ENCODE results near the gene NPM1.
"Not testable (repeated sequence)": the region's sequence is repeated elsewhere in the genome, so short reads cannot be mapped to it uniquely, and the experiment has no call there.

The NPM1 gene, protein sequence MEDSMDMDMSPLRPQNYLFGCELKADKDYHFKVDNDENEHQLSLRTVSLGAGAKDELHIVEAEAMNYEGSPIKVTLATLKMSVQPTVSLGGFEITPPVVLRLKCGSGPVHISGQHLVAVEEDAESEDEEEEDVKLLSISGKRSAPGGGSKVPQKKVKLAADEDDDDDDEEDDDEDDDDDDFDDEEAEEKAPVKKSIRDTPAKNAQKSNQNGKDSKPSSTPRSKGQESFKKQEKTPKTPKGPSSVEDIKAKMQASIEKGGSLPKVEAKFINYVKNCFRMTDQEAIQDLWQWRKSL

DNA sequence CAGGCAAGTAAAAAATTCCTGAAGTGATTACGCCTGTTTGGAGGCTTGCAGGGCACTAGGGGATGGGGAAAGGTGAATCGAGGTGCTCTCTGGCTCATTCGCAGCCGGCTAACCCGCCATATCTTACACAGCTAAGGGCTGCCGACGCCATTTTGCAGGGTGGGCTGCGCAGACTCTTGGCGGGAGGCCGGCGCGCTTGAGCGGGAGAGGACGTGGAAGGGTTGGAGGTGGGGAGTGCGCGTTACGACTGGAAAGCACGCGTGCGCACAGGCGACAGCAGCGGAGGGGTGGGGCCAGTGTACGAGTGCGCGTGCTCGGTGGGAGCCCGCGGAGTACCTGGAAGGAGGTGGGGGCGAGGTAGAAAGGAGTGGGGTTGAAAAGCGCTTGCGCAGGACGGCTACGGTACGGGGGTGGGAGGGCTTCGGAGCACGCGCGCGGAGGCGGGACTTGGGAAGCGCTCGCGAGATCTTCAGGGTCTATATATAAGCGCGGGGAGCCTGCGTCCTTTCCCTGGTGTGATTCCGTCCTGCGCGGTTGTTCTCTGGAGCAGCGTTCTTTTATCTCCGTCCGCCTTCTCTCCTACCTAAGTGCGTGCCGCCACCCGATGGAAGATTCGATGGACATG is at the start of gene NPM1:
TSS of gene NPM1 (plus strand) at position 505 of the 625 bp plus-strand sequence. CDS start at position 605, 100 bp downstream.
- DNase-seq (ENCODE audit: low read depth in 3 of 3, low spot score in 1 of 3) = peak; percentile 91 to 98 (median 98)

DNA sequence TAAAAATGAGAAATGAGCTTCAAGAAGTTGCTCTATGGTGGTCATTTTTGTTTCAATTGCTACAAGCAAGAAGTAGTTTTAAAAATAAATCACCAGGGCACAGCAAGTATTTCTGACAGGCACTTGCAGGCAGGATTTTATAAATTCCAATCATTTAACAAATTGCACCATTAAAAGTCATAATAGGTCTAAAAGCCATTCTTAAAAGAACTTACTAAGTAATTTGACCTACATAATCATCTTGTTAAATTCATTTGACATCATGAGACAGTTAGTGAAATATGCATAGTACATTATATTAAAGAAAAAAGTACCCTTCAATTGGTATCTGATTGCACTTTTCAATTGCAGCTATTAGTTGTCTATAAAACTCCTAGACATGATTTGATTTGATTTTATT is 47.6 kb upstream of the NPM1 start:
- no peak for DNase-seq (ENCODE audit: low read depth in 3 of 3, low spot score in 1 of 3)

DNA sequence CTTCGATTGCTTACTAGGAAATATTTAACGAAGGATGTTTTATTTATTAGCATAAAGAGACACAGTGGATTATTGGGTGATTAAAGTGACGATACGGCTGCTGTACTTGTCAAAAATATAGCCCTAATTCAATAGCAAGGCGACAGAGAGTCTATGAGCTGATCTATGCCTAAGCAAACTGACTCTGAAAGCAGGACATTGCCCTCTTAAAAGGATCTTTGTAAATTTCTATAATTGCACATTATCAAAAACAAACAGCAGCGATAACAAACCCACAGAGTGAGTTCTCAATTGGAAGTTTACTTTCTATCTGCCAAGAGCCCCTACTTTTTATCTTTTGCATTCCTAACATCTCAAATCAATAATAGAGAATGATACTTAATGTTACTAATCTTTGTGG is 47.2 kb upstream of the NPM1 start:
- DNase-seq (ENCODE audit: low read depth in 3 of 3, low spot score in 1 of 3) = no peak

DNA sequence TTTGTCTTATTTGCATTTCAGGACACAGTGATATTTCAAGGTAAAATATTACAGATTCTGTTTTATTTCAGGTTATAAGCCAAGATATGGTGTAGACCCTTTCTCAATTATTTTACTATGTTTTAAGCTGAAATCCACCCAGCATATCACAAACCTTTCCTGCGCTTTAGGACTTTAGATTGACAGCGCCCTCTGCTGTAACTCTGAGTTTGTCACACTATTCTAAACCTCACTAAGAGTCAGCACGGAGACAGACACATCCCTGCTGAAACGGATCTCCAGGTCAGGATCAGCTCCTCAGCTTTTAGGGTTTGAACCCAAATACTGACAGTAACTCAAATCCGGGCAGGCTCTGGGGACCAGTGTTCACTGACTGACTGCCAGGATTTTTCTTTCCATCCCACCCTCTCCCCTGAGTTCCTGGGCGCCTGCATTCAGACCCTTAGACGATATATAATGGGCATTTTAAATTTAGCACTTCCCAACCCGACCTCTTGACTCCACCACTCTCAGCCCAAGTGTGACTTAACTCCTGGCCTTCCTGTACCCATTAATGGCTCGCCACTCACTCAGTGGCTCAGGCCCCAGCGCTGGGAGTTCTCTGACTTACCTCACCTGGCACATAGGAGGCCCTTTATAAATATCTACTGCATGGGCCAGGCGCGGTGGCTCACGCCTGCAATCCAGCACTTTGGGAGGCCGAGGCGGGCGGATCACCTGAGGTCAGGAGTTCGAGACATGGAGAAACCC is 45.1 kb upstream of the NPM1 start:
- DNase-seq (ENCODE audit: low read depth in 3 of 3, low spot score in 1 of 3) = no peak

DNA sequence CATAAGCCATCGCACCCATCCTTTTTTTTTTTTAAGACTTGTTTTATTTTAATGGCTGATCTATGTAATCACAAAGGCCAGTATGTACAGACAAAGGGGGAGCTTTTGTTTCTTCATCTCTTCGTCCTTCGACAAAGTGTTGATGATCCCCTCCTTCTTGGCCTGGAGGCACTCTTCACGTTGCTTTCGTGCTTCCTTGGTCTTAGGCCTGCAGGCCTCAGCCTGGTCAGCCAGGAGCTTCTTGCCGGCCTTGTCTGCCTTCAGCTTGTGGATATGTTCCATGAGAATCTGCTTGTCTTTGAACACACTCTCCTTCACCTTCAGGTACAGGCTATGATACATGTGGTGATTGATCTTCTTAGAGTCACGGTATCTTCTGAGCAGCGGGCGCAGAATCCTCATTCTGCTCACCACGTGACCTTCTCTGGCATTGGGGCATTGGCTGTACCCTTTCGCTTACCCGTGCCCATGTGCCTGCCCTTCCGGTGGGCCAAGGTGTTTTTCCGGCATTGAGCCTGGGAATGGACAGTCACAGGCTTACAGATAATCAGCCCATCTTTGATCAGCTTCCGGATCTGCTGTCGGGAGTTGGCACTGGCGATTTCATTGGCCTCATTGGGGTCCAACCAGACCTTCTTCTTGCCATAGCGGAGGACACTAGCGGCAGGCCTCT is 42.6 kb upstream of the NPM1 start:
- DNase-seq (ENCODE audit: low read depth in 3 of 3, low spot score in 1 of 3) = no peak

DNA sequence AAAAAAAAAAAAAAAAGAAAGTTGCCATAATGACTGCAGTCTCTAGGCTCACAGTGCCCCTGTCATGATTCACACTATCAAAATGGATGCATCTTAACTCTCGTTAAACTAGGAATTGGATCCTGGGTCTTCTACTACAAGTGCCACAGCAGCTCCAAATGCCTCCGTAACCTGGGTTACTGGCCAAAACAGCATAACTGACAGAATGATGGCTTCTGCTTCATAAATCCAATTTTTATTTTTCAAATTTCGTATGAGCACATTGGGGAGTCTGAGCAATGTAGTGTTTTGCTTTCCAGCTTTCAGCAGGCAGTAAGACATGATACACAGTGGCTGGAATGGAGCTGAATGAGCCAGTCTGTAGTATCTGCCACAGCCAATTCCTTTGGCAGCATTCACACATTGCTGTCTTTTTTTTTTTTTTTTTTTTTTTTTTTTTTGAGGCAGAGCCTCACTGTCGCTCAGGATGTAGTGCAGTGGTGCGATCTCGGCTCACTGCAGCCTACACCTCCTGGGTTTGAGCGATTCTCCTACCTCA is 36.0 kb upstream of the NPM1 start:
- no peak for DNase-seq (ENCODE audit: low read depth in 3 of 3, low spot score in 1 of 3)

DNA sequence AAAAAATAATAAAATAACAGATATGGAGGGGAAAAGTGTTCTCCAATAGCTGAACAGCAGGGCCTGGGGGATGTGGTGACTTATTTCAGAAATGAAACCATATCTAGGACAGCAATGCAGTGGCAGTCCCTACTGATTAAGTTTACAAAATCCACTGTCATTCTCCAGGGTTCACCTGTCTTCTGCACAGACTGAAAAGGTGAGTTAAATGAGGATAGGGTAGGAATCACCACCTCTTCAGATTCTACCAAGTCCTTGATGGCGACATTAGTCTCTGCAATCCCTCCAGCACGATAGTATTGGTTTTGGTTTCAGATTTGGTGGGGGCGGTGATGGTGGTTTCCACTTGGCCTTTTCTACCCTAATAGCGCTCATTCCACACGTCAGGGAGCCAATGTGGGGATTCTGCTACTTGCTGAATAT is 32.3 kb upstream of the NPM1 start:
- no peak for DNase-seq (ENCODE audit: low read depth in 3 of 3, low spot score in 1 of 3)

DNA sequence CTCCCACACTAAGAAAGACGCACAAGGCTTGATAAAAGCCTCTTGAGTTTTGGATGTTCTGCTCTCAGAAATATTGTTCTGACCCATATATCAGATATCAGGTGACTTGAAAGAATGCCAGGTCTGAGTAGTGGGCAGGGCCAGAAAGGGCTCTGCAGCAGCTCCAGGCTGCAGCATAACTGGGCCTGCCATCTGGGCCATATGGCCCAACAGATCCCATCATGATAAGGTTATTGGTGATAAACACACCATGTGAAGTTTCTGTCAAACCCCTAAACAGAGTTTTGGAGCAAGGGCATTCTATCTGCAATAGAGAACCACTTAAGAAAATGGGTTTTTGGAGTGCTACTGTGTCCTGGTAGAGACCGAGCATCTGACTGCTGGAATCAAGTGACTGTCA is 29.8 kb upstream of the NPM1 start:
- no peak for DNase-seq (ENCODE audit: low read depth in 3 of 3, low spot score in 1 of 3)

DNA sequence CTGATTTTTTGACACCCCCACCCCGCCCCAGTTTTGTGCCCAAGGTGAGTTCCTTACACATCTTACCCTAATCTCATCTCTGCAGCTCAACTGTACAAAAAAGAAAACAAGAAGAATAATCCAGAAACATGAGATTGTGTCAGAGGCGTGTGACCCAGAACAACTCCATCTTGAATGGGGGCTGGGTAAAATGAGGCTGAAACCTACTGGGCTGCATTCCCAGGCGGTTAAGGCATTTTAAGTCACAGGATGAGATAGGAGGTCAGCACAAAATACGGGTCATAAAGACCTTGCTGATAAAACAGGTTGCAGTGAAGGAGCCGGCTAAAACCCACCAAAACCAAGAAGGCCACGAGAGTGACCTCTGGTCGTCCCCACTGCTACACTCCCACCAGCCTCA is 26.5 kb upstream of the NPM1 start:
- not testable (repeated sequence) for DNase-seq (ENCODE audit: low read depth in 3 of 3, low spot score in 1 of 3)

DNA sequence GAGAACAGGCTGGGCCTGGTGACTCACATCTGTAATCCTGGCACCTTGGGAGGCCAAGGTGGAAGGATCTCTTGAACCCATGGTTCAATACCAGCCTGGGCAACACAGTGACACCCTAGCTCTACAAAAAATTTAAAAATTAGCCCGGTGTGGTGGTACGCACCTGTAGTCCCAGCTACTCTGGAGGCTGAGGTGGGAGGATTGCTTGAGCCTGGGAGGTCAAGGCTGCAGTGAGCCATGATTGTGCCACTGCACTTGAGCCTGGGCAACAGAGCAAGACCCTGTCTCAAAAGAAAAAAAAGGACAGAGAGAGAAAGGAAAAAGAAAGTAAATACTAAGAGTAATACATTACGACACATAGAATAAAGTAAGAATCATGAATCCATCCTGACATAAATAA is 24.4 kb upstream of the NPM1 start:
- not testable (repeated sequence) for DNase-seq (ENCODE audit: low read depth in 3 of 3, low spot score in 1 of 3)

DNA sequence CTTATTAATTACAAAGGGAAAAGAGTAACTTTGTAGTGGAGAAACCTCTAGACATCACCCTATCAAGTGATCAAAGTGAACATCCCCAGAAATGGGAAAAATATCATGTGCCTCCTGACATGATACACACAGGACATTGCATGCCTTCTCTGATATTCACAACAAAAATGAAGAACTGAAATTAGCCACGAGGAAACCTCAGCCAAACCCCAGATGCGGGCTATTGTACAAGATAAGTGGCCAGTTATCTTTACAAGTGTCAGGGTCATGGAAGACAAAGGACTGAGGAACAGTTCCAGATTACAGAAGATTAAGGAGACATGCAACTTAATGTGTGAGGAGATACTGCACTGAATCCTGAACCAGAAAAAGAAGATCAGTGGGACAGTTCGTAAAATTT is 23.8 kb upstream of the NPM1 start:
- no peak for DNase-seq (ENCODE audit: low read depth in 3 of 3, low spot score in 1 of 3)

DNA sequence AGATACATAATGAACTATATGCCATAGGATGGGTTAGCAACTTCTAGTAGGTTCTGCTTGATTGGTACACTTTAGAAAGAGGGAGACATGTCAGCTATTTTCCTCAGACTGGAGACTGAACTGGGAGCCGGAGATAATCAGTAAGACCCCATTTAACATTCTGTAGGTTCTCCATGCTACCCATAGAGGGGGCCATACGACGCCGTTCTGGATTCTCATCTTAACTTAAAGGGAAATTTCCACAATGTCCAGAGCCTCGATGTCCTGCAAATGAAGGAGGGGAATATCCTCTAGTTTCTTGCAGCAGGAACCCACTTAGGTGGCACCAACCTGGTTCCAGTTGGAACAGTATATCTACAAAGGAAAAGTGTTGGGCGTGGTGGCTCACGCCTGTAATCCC is 22.3 kb upstream of the NPM1 start:
- no peak for DNase-seq (ENCODE audit: low read depth in 3 of 3, low spot score in 1 of 3)

DNA sequence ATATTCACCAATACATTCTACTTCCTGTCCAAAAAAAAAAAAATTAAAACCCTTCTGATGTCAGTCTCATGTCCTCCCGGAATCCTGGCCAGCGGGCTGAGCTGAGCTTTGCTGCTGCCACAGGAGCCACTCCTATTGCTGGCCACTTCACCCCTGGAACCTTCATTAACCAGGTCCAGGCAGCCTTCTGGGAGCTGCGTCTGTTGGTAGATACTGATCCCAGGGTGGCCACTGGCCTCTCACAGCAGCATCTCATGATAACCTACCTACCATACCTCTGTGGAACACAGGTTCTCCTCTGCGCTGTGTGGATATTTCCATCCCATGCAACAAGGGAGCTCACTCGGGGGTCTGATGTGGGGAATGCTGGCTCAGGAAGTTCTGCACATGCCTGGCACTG is 21.0 kb upstream of the NPM1 start:
- DNase-seq (ENCODE audit: low read depth in 3 of 3, low spot score in 1 of 3) = no peak

DNA sequence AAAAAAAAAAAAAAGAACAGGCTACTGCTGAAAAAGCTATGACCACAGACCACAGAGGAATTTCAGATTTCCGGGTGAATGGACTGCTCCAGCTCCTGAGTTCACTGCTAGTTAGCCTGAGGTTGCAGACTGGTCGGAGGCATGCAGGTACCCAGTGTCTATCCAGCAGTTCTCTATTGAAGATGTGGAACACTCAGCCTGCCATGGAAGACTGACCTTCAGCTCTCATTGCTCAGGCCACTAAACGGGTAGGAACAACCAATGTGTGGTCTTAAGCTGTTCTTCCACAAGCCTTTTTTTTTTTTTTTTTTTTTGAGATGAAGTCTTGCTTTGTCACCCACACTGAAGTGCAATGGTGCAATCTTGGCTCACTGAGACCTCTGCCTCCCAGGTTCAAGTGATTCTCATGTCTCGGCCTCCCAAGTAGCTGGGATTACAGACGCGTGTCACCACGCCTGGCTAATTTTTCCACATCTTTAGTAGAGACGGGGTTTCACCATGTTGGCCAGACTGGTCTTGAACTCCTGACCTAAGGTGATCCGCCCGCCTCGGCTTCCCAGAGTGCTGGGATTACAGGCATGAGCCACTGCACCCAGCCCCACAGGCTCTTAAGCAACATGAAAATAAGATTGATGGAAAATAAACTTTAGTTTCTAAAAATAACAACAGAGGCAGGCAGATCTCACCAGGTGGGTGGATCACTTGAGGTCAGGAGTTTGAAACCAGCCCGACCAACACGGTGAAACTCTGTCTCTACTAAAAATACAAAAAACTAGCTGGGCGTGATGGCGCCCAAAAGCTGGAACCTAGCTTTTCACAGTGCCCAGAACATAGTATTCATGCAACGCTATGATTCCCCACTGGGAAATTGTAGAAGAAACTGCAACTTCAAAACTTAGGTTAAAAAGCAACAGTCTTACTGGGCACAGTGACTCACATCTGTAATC is 20.0 kb upstream of the NPM1 start:
- DNase-seq (ENCODE audit: low read depth in 3 of 3, low spot score in 1 of 3) = no peak

DNA sequence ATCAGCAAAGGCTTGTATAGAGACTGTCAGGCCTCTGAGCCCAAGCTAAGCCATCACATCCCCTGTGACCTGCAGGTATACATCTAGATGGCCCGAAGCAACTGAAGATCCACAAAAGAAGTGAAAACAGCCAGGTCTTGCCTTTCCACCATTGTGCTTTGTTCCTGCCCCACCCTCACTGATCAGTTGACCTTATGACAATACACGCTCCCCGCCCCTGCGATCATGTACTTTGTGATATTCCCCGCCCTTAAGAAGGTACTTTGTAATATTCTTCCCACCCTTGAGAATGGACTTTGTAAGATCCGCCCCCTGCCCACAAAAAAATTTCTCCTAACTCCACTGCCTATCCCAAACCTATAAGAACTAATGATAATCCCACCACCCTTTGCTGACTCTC is 18.6 kb upstream of the NPM1 start:
- no peak for DNase-seq (ENCODE audit: low read depth in 3 of 3, low spot score in 1 of 3)

DNA sequence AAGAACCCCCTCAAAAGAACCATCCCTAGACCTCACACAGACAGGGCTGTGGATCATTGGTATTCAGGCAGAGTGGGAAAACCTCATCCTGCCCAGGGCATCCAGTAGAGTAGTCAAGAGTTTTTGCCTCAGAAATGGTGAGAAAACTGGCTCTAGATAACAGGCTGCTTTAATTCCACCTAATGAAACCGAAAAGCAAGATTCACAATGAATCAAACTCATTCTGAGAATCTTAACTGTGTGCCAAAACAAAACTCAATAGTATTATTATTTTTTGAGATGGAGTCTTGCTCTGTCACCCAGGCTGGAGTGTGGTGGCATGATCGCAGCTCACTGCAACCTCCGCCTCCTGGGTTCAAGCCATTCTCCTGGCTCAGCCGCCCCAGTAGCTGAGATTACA is 17.8 kb upstream of the NPM1 start:
- no peak for DNase-seq (ENCODE audit: low read depth in 3 of 3, low spot score in 1 of 3)

DNA sequence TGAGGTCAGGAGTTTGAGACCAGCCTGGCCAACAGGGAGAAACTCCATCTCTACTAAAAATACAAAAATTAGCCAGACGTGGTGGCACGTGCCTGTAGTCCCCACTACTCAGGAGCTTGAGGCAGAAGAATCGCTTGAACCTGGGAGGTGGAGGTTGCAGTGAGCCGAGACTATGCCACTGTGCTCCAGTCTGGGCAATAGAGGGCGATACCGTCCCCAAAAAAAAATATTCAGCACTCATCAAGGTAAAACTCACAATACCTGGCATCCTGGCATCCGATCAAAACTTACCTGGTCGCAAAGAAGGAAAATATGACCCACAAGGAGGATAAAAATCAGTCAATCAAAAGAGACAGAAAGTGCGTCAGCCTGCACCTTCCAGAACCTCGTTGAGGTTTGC is 16.8 kb upstream of the NPM1 start:
- DNase-seq (ENCODE audit: low read depth in 3 of 3, low spot score in 1 of 3) = not testable (repeated sequence)

DNA sequence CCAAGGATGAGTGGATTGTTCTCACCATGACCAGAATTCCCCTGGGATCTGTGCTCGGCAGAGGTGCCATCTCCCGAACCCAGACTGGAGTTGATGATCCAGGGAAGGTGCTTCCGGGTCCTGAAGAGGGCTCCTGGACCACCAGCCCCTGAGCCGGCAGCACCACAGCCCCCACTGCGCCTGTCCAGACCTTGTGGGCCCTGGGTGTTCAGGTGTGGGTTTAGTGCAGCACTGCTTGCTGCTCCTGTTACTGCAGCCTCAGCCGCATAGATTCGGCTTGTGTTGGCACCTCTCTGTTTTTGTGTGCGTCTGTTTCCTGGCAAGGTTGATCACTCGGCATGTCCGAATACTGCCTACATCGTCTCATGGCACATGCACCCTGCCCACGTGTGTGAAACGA is 16.3 kb upstream of the NPM1 start:
- DNase-seq (ENCODE audit: low read depth in 3 of 3, low spot score in 1 of 3) = no peak

DNA sequence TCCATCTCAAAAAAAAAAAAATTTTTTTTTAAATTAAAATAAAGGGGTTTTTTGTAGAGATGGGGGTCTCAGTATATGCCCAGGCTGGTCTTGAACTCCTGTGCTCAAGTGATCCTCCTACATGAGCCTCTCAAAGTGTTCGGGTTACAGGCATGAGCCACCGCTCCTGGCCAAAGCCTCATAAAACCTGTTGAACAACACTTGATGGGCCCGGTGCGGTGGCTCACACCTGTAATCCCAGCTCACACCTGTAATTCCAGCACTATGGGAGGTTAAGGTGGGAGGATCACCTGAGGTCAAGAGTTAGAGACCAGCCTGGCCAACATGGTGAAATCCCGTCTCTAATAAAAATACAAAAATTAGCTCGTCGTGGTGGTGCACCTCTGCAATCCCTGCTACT is 7.7 kb upstream of the NPM1 start:
- DNase-seq (ENCODE audit: low read depth in 3 of 3, low spot score in 1 of 3) = no peak

DNA sequence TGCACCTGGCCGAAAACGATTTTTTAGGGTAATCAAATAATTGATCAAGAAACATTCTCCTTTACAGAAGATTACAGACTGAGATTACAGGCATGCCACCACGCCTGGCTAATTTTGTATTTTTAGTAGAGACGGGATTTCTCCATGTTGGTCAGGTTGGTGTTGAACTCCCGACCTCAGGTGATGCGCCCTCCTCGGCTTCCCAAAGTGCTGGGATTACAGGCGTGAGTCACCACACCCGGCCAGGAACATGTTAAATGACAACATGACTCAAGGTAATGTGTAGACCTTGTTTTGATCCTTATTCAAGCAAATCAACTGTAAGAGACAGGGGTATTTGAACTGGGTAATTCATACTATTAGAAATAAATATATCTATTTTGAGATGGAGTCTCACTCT is 3.2 kb upstream of the NPM1 start:
- DNase-seq (ENCODE audit: low read depth in 3 of 3, low spot score in 1 of 3) = not testable (repeated sequence)
